Measurements from ENCODE around the gene TPSG1.

The TPSG1 gene

DNA sequence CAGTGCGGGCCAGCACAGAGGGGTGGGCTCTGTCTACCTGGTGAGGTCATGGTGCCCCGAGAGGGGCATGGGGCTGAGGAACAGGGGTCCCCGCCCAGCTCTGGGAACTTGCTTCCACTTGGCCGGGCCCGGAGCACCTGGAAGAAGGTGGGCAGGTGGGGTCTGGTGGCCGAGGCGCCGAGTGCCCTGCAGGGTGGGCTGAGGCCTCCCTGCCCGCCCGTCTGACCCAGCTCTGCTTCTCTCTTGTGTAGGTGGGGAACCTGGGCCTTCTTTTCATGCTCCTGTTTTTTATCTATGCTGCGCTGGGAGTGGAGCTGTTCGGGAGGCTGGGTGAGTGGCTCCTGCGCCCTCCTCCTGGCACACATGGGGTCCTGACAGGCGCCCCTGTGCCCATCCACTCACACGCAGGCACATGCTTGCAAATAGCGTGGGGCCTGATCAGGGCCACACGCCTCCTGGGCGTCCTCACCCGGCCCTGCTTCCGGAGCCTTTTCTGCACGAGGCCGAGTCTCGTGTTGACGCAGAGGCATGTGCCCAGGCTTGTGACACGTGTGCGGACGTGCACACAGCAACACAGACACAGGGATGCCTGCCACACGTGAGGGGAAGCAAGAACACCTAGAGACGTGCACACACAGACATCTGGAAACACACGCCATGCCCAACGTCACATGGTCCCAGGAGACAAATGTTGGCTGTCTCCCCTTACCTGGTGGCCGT, 8.2 kb downstream of the TPSG1 start:
- Histone ChIP-seq H3K79me2 (ENCODE audit: insufficient read depth, low read length) (no peaks in the 10 kb centered on the region), H3K9me2 (replicated peaks; ENCODE audit: low read depth, low read length) (no peaks in the 10 kb centered on the region), H3K36me3 (ENCODE audit: insufficient read depth, low read length) (no peaks in the 10 kb centered on the region), H3K9ac (ENCODE audit: low read depth, low read length, poor library complexity, severe bottlenecking) (no peak overlapping the region), H3K4me1 (ENCODE audit: insufficient read depth, low read length, poor library complexity, severe bottlenecking) (no peaks in the 10 kb centered on the region), H3K27me3 (ENCODE audit: insufficient read depth, low read length, poor library complexity, severe bottlenecking) (no peaks in the 10 kb centered on the region), H4K20me1 (ENCODE audit: insufficient read depth, low read length, poor library complexity, severe bottlenecking) (no peaks in the 10 kb centered on the region), H3K9me3 (ENCODE audit: insufficient read depth, low read depth, low read length) (no peaks in the 10 kb centered on the region), H3K4me2 (ENCODE audit: low read depth, low read length, poor library complexity, severe bottlenecking) (no peak overlapping the region), H3F3A (ENCODE audit: low read depth) (no peaks in the 10 kb centered on the region), H2AFZ (ENCODE audit: low read length) (no peak overlapping the region), H3K4me3 (ENCODE audit: low read length, poor library complexity, severe bottlenecking) (no peak overlapping the region)
- TF ChIP-seq CTCF (conservative IDR thresholded peaks at IDR 0.05; ENCODE audit: low read length), result no peak
- no peak for TF ChIP-seq EZH2phosphoT487 (IDR thresholded peaks at IDR 0.05; ENCODE audit: borderline replicate concordance)

DNA sequence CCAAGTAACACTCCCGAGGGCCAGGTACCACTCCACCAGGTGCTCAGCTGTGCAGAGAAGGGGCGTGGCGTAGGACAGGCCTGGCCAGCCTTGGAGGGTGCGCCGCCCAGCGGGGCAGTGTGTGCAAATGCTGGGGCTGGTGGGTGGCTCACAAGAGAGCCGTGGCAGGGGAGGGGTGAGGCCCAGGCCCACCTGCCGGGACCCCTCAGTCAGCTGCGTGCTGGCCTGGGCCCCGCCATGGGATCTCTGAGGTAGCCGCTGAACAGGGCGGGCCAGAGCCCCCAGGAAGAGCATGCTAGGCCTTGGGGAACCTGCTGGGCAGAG, 8.8 kb downstream of the TPSG1 start:
- H3K79me2 ChIP-seq (ENCODE audit: insufficient read depth, low read length), result no peaks in the 10 kb centered on the region
- H4K20me1 ChIP-seq (ENCODE audit: insufficient read depth, low read length, poor library complexity, severe bottlenecking), result no peaks in the 10 kb centered on the region
- no peaks in the 10 kb centered on the region for H3K27me3 ChIP-seq (ENCODE audit: insufficient read depth, low read length, poor library complexity, severe bottlenecking)
- no peak overlapping the region for H2AFZ ChIP-seq (ENCODE audit: low read length)
- no peak overlapping the region for H3K4me3 ChIP-seq (ENCODE audit: low read length, poor library complexity, severe bottlenecking)
- H3K36me3 ChIP-seq (ENCODE audit: insufficient read depth, low read length), result no peaks in the 10 kb centered on the region
- H3K4me2 ChIP-seq (ENCODE audit: low read depth, low read length, poor library complexity, severe bottlenecking), result no peak overlapping the region
- no peak overlapping the region for H3K9ac ChIP-seq (ENCODE audit: low read depth, low read length, poor library complexity, severe bottlenecking)
- H3K4me1 ChIP-seq (ENCODE audit: insufficient read depth, low read length, poor library complexity, severe bottlenecking), result no peaks in the 10 kb centered on the region
- H3K9me3 ChIP-seq (ENCODE audit: insufficient read depth, low read depth, low read length), result no peaks in the 10 kb centered on the region
- no peak for TF ChIP-seq EZH2phosphoT487 (IDR thresholded peaks at IDR 0.05; ENCODE audit: borderline replicate concordance)
- H3K9me2 ChIP-seq (replicated peaks; ENCODE audit: low read depth, low read length), result no peaks in the 10 kb centered on the region
- no peaks in the 10 kb centered on the region for H3F3A ChIP-seq (ENCODE audit: low read depth)

GRCh38 chr16:1215574-1216295, 9.3 kb downstream of the TPSG1 start:
- Histone ChIP-seq H3K9me3 (ENCODE audit: insufficient read depth, low read depth, low read length) (no peaks in the 10 kb centered on the region), H3K4me2 (ENCODE audit: low read depth, low read length, poor library complexity, severe bottlenecking) (no peak overlapping the region), H3K36me3 (ENCODE audit: insufficient read depth, low read length) (no peaks in the 10 kb centered on the region), H3K4me3 (ENCODE audit: low read length, poor library complexity, severe bottlenecking) (no peak overlapping the region), H3K79me2 (ENCODE audit: insufficient read depth, low read length) (no peaks in the 10 kb centered on the region), H3F3A (ENCODE audit: low read depth) (no peaks in the 10 kb centered on the region), H3K9me2 (replicated peaks; ENCODE audit: low read depth, low read length) (no peaks in the 10 kb centered on the region), H3K4me1 (ENCODE audit: insufficient read depth, low read length, poor library complexity, severe bottlenecking) (no peaks in the 10 kb centered on the region), H3K27me3 (ENCODE audit: insufficient read depth, low read length, poor library complexity, severe bottlenecking) (no peaks in the 10 kb centered on the region), H2AFZ (ENCODE audit: low read length) (no peak overlapping the region), H3K9ac (ENCODE audit: low read depth, low read length, poor library complexity, severe bottlenecking) (no peak overlapping the region), H4K20me1 (ENCODE audit: insufficient read depth, low read length, poor library complexity, severe bottlenecking) (no peaks in the 10 kb centered on the region)
- TF ChIP-seq CTCF (conservative IDR thresholded peaks at IDR 0.05; ENCODE audit: low read length) (no peak), EZH2phosphoT487 (IDR thresholded peaks at IDR 0.05; ENCODE audit: borderline replicate concordance) (no peak)

Data from Loucy (cell line).